A673 (cell line): ENCODE measurements around the gene GGNBP2. TPM values are rescaled to one million over a fixed set of nuclear protein-coding genes. Genes with fewer than 3 reads are reported as not detected.

Experiments used
- BruUV-seq: library from RNA; stranded (reverse); fragments of 400-500 nt; replicated peaks from 2 replicates; lab custom pipeline; 2021; lab: Mats Ljungman, UMichigan
- CTCF ChIA-PET: fragments of 300-600 bp; sonication (Branson Sonifier 250); formaldehyde crosslinking; loops from one replicate; lab custom pipeline; 2022; ENCODE audit warnings: antibody characterized with exemption; lab: Charles Lee
- POLR2A ChIA-PET: fragments of 300-600 bp; sonication (Branson Sonifier 250); formaldehyde crosslinking; loops from one replicate; lab custom pipeline; 2022; ENCODE audit warnings: antibody characterized with exemption; ENCODE audit not compliant: low non-redundant PET; lab: Charles Lee
- DNase-seq: peaks from one replicate; pipeline ENCODE4 v3.0.0-alpha.2; 2015; ENCODE audit warnings: low spot score
- H3K27ac ChIP-seq: fragments of 200-600 bp; sonication (generic); 2 replicates; pipeline ENCODE4 v1.5.1; 2016; ENCODE audit warnings: mixed run types, low read depth, mild to moderate bottlenecking, mixed read lengths, antibody characterized with exemption, low read length; ENCODE audit not compliant: poor library complexity, severe bottlenecking
- H3K27me3 ChIP-seq: fragments of 200-600 bp; sonication (generic); replicated peaks from 2 replicates; pipeline ENCODE4 v1.6.1; 2017; ENCODE audit warnings: mixed run types, low read depth, mild to moderate bottlenecking, mixed read lengths, antibody characterized with exemption, low read length; ENCODE audit not compliant: insufficient read depth, poor library complexity
- H3K36me3 ChIP-seq: fragments of 200-600 bp; sonication (generic); 2 replicates; pipeline ENCODE4 v1.6.1; 2016; ENCODE audit warnings: mixed run types, mild to moderate bottlenecking, mixed read lengths, antibody characterized with exemption, low read length; ENCODE audit not compliant: insufficient read depth, poor library complexity, severe bottlenecking
- H3K4me1 ChIP-seq: fragments of 200-600 bp; sonication (generic); 2 replicates; pipeline ENCODE4 v1.6.1; 2017; ENCODE audit warnings: mixed run types, mild to moderate bottlenecking, mixed read lengths, antibody characterized with exemption, low read length; ENCODE audit not compliant: insufficient read depth, poor library complexity, severe bottlenecking
- H3K4me3 ChIP-seq: fragments of 200-600 bp; sonication (generic); 2 replicates; pipeline ENCODE4 v1.5.1; 2016; ENCODE audit warnings: low read depth, mixed run types, mild to moderate bottlenecking, mixed read lengths, low read length; ENCODE audit not compliant: poor library complexity, severe bottlenecking
- H3K9me3 ChIP-seq: fragments of 200-600 bp; sonication (generic); 2 replicates; pipeline ENCODE4 v1.6.1; 2016; ENCODE audit warnings: mixed run types, low read depth, mild to moderate bottlenecking, mixed read lengths, antibody characterized with exemption, low read length; ENCODE audit not compliant: poor library complexity, severe bottlenecking
- EZH2 ChIP-seq: fragments of 200-600 bp; sonication (generic); IDR thresholded peaks from 2 replicates; pipeline ENCODE4 v1.6.1; 2017; ENCODE audit warnings: borderline replicate concordance, low read depth, mild to moderate bottlenecking, mixed read lengths, antibody characterized with exemption, low read length; ENCODE audit not compliant: poor library complexity, severe bottlenecking
- intact Hi-C: fragments of 100-400 bp; cut with micrococcal nuclease; formaldehyde crosslinking; loops from one replicate; pipeline ENCODE4 v1.10.0; 2022; ENCODE audit not compliant: unreplicated experiment
- total RNA-seq: library from RNA; stranded (reverse); gene quantifications from 2 replicates; pipeline ENCODE4 v1.2.3, GENCODE V29; 2021
- TF ChIP-seq, protein P1 (sequence below): fragments of 300-800, 200-600 bp; sonication (generic); conservative IDR thresholded peaks from 2 replicates; pipeline ENCODE4 v1.5.1; 2017; ENCODE audit warnings: low read depth, mild to moderate bottlenecking, antibody characterized with exemption, low read length, moderate library complexity, mixed read lengths

Gene GGNBP2
- total RNA-seq, 1 experiment from 2014 or later = 50.4 TPM

DNA sequence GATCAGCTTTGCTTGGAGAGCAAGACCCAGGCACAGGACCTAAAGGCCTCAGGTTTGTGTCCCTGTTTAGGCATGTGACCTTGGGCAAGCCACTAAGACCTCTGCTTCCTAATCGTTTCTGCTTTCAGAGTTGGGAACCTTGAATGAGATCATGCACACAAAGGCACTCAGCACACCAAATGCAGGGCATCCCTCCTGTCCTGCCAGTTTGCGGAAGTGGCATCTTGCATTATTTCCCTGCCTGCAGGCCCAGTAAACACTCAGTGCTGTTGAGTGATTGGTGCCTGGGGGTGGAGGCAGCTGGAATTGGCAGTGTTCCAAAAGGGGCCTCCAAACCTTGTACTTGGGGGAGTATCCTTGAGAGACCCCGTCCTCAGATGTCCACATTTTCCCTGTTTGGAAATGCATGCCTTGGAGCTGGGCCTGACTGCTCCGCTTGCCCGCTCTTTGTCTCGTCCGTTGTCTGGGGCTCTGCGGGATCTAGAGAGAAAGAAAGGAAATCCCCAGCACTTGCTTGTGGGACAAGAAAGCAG is 85.3 kb downstream of the GGNBP2 start:
- no peak for DNase-seq
- ChIA-PET POLR2A (no interaction called here), CTCF (no interaction called here)
- Histone ChIP-seq H3K27me3 (no peaks in the 10 kb centered on the region), H3K4me1 (no peaks in the 10 kb centered on the region), H3K4me3 (no peak overlapping the region), H3K36me3 (no peaks in the 10 kb centered on the region), H3K9me3 (no peaks in the 10 kb centered on the region), H3K27ac (no peak overlapping the region)
- BruUV-seq = no TSS peak
- intact Hi-C loops = loop anchor here (1.0 to 10.0 kb wide), 3 partner anchors 417 to 1185 kb away; no protein-coding TSS in a partner anchor
- no peak for TF ChIP-seq EZH2
- TF ChIP-seq, protein P1, sequence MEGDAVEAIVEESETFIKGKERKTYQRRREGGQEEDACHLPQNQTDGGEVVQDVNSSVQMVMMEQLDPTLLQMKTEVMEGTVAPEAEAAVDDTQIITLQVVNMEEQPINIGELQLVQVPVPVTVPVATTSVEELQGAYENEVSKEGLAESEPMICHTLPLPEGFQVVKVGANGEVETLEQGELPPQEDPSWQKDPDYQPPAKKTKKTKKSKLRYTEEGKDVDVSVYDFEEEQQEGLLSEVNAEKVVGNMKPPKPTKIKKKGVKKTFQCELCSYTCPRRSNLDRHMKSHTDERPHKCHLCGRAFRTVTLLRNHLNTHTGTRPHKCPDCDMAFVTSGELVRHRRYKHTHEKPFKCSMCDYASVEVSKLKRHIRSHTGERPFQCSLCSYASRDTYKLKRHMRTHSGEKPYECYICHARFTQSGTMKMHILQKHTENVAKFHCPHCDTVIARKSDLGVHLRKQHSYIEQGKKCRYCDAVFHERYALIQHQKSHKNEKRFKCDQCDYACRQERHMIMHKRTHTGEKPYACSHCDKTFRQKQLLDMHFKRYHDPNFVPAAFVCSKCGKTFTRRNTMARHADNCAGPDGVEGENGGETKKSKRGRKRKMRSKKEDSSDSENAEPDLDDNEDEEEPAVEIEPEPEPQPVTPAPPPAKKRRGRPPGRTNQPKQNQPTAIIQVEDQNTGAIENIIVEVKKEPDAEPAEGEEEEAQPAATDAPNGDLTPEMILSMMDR = no peak

DNA sequence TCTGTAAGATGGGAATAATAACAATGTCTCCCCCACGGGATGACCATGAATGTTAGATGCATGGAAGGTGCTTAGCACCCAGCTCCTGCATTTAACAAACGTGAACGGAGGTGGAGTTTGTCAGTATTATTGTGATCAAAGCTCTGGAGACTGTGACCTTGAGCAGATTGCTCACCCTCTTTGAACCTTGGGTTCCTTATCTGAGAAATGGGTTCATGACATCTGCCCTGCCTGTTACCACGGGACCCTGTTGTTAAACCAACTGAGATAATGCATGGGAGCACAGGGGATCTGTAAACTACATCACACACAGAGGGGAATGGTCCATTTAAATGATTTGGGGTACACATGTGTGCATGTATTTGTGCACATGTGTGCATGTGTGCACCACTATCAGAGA is 86.3 kb downstream of the GGNBP2 start:
- no peak overlapping the region for H3K4me3 ChIP-seq
- no TSS peak for BruUV-seq
- no peak for DNase-seq
- ChIA-PET POLR2A (no interaction called here), CTCF (no interaction called here)
- no peaks in the 10 kb centered on the region for H3K36me3 ChIP-seq
- no peak overlapping the region for H3K27ac ChIP-seq
- H3K9me3 ChIP-seq = no peaks in the 10 kb centered on the region
- H3K27me3 ChIP-seq = no peaks in the 10 kb centered on the region
- H3K4me1 ChIP-seq = no peaks in the 10 kb centered on the region
- TF ChIP-seq EZH2 = no peak
- TF ChIP-seq, protein P1 = no peak
- intact Hi-C loops = loop anchor here (2.0 kb wide), 1 partner anchor 590 kb away; no protein-coding TSS in a partner anchor

DNA sequence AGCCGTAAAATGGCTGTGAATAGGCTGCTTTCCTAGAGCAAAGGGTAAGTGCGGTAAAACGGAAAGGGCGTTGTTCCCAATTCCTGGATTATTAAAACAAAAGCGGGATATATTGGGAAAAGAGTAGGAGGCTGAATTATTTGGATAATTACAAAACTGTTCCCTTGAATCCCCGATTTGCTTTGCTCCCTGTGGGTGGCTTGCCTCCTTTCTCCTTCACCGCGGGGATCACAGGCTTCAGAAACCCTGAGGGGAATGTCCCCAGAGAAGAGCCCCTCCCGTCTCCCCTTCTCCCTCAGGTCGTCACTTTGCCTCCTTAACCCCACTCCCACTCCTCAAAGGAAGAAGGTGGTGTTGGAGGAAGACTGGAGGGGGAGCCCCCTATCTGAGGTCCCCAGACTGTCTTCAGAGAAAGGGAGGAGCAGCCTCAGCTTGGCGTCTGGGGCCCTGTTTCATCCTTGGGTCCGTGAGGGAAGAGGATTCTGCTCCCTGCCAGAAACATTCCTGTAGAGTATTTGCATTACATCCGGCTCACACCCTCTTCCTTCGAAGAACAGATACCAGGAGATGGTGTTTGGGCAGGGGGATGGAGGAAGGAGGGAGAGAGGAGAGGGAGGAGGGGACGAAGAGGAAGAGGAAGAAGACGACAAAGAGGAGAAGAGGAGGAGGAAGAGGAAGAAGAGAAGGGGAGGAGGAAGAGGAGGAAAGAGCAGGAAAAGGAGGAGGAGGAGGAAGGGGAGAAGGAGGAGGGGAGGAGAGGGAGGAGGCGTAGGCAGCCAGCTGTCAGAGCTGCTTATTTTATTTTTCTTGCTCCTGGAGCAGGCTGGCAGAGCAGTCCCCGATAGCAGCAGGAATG is 88.4 kb downstream of the GGNBP2 start:
- no peaks in the 10 kb centered on the region for H3K9me3 ChIP-seq
- no peak overlapping the region for H3K27ac ChIP-seq
- intact Hi-C loops = no loop called here
- H3K36me3 ChIP-seq = no peaks in the 10 kb centered on the region
- POLR2A ChIA-PET = no interaction called here
- no peak overlapping the region for H3K4me3 ChIP-seq
- CTCF ChIA-PET = interaction anchor here (0.7 kb wide), 1 partner anchor 65 kb away, joined by 4 read pairs; no protein-coding TSS in a partner anchor
- DNase-seq = no peak
- BruUV-seq = no TSS peak
- H3K27me3 ChIP-seq = no peaks in the 10 kb centered on the region
- no peak for TF ChIP-seq EZH2
- TF ChIP-seq, protein P1 = no peak
- no peaks in the 10 kb centered on the region for H3K4me1 ChIP-seq

Other genes with a start within 250 kb of the GGNBP2 start
- gene TBC1D3G, start 221.0 kb upstream of the GGNBP2 start, total RNA-seq = not detected in 2 replicates
- gene TBC1D3H, start 156.5 kb upstream of the GGNBP2 start, total RNA-seq = not detected in 2 replicates
- gene ZNHIT3, start 58.2 kb upstream of the GGNBP2 start, total RNA-seq = 30.4 and 35.2 TPM in 2 replicates
- gene MYO19, start 10.1 kb upstream of the GGNBP2 start, total RNA-seq = 53.0 and 61.1 TPM in 2 replicates
- 9.4 and 10.3 TPM in 2 replicates for gene PIGW, start 9.9 kb upstream of the GGNBP2 start, total RNA-seq
- gene DHRS11, start 47.0 kb downstream of the GGNBP2 start, total RNA-seq = 5.3 and 8.1 TPM in 2 replicates
- gene MRM1, start 56.7 kb downstream of the GGNBP2 start, total RNA-seq = 5.7 and 6.5 TPM in 2 replicates